Heart left ventricle (tissue), 16 donors: Measurements from ENCODE around the gene TPBGL. TPM values are rescaled to one million over a fixed set of nuclear protein-coding genes. Genes with fewer than 3 reads are reported as not detected.

Source experiments
- ATAC-seq, 4 donors: fragments of 200-7000 bp; cut with Tn5 transposase; one replicate each; pipeline ENCODE4 v1.9.1; 2020 to 2022; ENCODE audit warnings: moderate library complexity in 4 of 4, mild to moderate bottlenecking in 3 of 4, moderate number of reproducible peaks in 1 of 4
- DNase-seq, 5 donors: peaks; one replicate each; pipeline ENCODE4 v3.0.0-alpha.2; 2020
- H3K27ac ChIP-seq, 12 donors: fragments of 200-600 bp; sonication (generic) in 4 of 12; one replicate each; pipeline versions ENCODE4 v1.5.0 to v1.8.0; 2016 to 2022; ENCODE audit warnings: mild to moderate bottlenecking in 2 of 12
- H3K27me3 ChIP-seq, 9 donors: fragments of 200-600 bp; sonication (generic) in 2 of 9; one replicate each; pipeline versions ENCODE4 v1.5.1 to v1.8.0; 2016 to 2022; ENCODE audit warnings: mild to moderate bottlenecking in 3 of 9
- H3K36me3 ChIP-seq, 9 donors: fragments of 200-600 bp; sonication (generic) in 2 of 9; one replicate each; pipeline versions ENCODE4 v1.5.0 to v1.8.0; 2018 to 2022; ENCODE audit warnings: mild to moderate bottlenecking in 2 of 9
- H3K4me1 ChIP-seq, 12 donors: fragments of 200-600 bp; sonication (generic) in 4 of 12; one replicate each; pipeline versions ENCODE4 v1.5.0 to v1.8.0; 2016 to 2022; ENCODE audit warnings: mild to moderate bottlenecking in 3 of 12
- H3K4me3 ChIP-seq, 12 donors: fragments of 200-600 bp; sonication (generic) in 4 of 12; one replicate each; pipeline versions ENCODE4 v1.5.0 to v1.8.0; 2017 to 2022; ENCODE audit warnings: mild to moderate bottlenecking in 9 of 12, moderate library complexity in 4 of 12
- H3K9me3 ChIP-seq, 12 donors: fragments of 200-600 bp; sonication (generic) in 4 of 12; one replicate each; pipeline versions ENCODE4 v1.5.0 to v1.8.0; 2016 to 2022; ENCODE audit warnings: mild to moderate bottlenecking in 1 of 12
- CTCF ChIP-seq, 12 donors: fragments of 200-600 bp; sonication (generic) in 4 of 12; IDR thresholded peaks; one replicate each; pipeline versions ENCODE4 v1.5.0 to v1.8.0; 2018 to 2022; ENCODE audit warnings: antibody characterized with exemption in 12 of 12, mild to moderate bottlenecking in 5 of 12
- POLR2A ChIP-seq, 2 donors: fragments of 450-650 bp; IDR thresholded peaks; one replicate each; pipeline ENCODE4 v1.6.1; 2017; ENCODE audit warnings: antibody characterized with exemption in 2 of 2, mild to moderate bottlenecking in 2 of 2, moderate library complexity in 2 of 2
- WGBS, 4 donors: extraction: QIAGEN DNeasy Blood & Tissue Kit in 2 of 4; methylation state at CpG; one replicate each; pipeline versions ENCODE4 v1.1.5 to v1.1.7; 2013 to 2018; 5-methylcytosine and 5-hydroxymethylcytosine counted together
- intact Hi-C, 10 donors: fragments of 100-400 bp; cut with DNase I; formaldehyde crosslinking; loops; one replicate each; pipeline versions ENCODE4 v1.11.1 to v1.14.2; 2022
- polyA plus RNA-seq, 2 donors: library from polyadenylated mRNA; stranded (reverse); fragments of 200-250 nt; gene quantifications; one replicate each; pipeline ENCODE4 v1.2.3, GENCODE V29; 2013
- total RNA-seq, 9 donors: library from RNA; depleted of rRNA in 2 of 9; stranded (reverse); fragments of >200 nt in 2 of 9; fragmentation: NEBNext Ultra II Directional in 3 of 9; extraction: Animal tissue kit (Norgen Biotek cat#: 25700) in 3 of 9; gene quantifications; one replicate each; pipeline versions ENCODE4 v1.1.0 to v1.2.4, GENCODE V29; 2016 to 2023
- donor health status: ischemic (EF 13 %, LVEDD 7.1; RV severe dilation, severe dysfunction).
- donor health status: healthy with polysubstance abuse.
- donor health status: DM: no; HTN: yes; CAD: no.
- donor health status: DM: no; HTN: no; CAD: no.
- donor health status: ischemic (EF 25% LVEDD 6.9; RV normal size, moderate dysfunction).
- donor health status: ischemic (EF 25% LVEDD 5.7; RV mildly dilated, moderate dysfunction).
- donor health status: healthy.
- donor health status: DM: yes; HTN: yes; CAD: no.
- donor health status: ischemic (EF 35%, LVEDD 5.7; RV mildly dilated, moderate dysfunction).
- donor health status: nonischemic (EF 11% LVEDD 7.7; RV severe dilation, severe dysfunction).
- donor health status: DM: yes; HTN: yes; CAD: no.
- donor health status: PGD.
- donor health status: ischemic (EF 29% LVEDD 5.4; RV normal size, mild dysfunction).
- donor health status: nonischemic (EF 23%, LVEDD 6.1; RV moderate dilation, normal function).

Gene TPBGL
- total and polyA plus RNA-seq, 11 donors = 0.07 to 1.0 (median 0.14) TPM; not detected in 5

GRCh38 chr11:75268626-75269366 lies 28.2 kb downstream of the TPBGL start:
- Histone ChIP-seq H3K4me1 (peaks cover 0 to 10% (median 0%) of the 10 kb centered on the region in 12 donors), H3K27me3 (no peaks in the 10 kb centered on the region), H3K36me3 (peaks cover 0 to 85% (median 61%) of the 10 kb centered on the region in 9 donors), H3K4me3 (no peak overlapping the region), H3K27ac (no peak overlapping the region), H3K9me3 (no peaks in the 10 kb centered on the region)
- intact Hi-C loops = no loop called here
- 90 to 95% (median 93%) methylated on average over 20 to 25 of the region's 25 CpGs for WGBS, 4 donors
- DNase-seq (peak in 2 of 5 donors; percentile 17 to 31), ATAC-seq (no peak)
- no peak for TF ChIP-seq POLR2A (IDR thresholded peaks at IDR 0.05)
- no peak for TF ChIP-seq CTCF (IDR thresholded peaks at IDR 0.05)

GRCh38 chr11:75269367-75269660 lies 28.7 kb downstream of the TPBGL start:
- intact Hi-C loops = no loop called here
- H3K4me1 ChIP-seq = peaks cover 0 to 7% (median 0%) of the 10 kb centered on the region in 12 donors

GRCh38 chr11:75269896-75270295 lies 29.3 kb downstream of the TPBGL start:
- intact Hi-C loops = no loop called here
- Histone ChIP-seq H3K4me3 (no peak overlapping the region), H3K4me1 (peaks cover 0 to 9% (median 0%) of the 10 kb centered on the region in 12 donors), H3K36me3 (peaks cover 0 to 92% (median 67%) of the 10 kb centered on the region in 9 donors), H3K27me3 (no peaks in the 10 kb centered on the region), H3K27ac (no peak overlapping the region), H3K9me3 (no peaks in the 10 kb centered on the region)
- TF ChIP-seq CTCF (IDR thresholded peaks at IDR 0.05) = no peak
- no peak for TF ChIP-seq POLR2A (IDR thresholded peaks at IDR 0.05)
- DNase-seq (peak in 3 of 5 donors; percentile 5 to 22 (median 7)), ATAC-seq (no peak)
- WGBS, 4 donors = 81 to 96% (median 93%) methylated on average over 8 to 9 of the region's 9 CpGs

More at GRCh38 chr11:75269367-75269660, 28.7 kb downstream of the TPBGL start:
- H3K27me3 ChIP-seq = no peaks in the 10 kb centered on the region
- H3K27ac ChIP-seq = no peak overlapping the region
- no peak overlapping the region for H3K4me3 ChIP-seq
- peaks cover 0 to 91% (median 66%) of the 10 kb centered on the region in 9 donors for H3K36me3 ChIP-seq
- ATAC-seq (no peak), DNase-seq (peak in 2 of 5 donors; percentile 2 to 5)
- H3K9me3 ChIP-seq = no peaks in the 10 kb centered on the region
- TF ChIP-seq CTCF (IDR thresholded peaks at IDR 0.05) = no peak
- no peak for TF ChIP-seq POLR2A (IDR thresholded peaks at IDR 0.05)
- 94 to 100% (median 95%) methylated on average over 3 to 4 of the region's 4 CpGs for WGBS, 4 donors

DNA sequence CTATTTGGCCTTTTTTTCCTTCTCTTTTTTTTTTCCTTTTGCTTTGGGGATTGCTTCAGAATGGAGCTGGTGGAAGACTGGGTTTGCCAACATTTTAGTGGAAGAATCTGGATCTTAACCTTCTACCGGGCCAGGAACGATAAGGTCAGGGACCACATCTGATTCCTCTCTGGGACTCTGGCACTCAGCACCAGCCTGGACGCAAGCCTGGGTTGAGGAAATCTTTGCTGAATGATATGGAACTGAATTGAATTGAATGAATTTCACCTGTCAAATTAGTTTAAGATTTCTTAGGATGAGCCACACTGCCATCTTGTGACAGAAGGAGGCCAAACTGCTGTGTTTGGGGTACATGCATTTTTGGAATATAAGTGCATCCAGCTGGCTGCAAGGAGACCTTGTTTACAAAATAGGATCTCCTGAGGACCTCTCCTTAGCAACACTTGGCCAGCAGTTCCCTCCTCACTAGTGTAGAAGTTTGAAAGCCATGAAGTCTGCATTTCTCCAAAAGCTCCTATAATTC lies 30.4 kb downstream of the TPBGL start:
- Histone ChIP-seq H3K36me3 (peaks cover 0 to 93% (median 72%) of the 10 kb centered on the region in 9 donors), H3K4me3 (no peak overlapping the region), H3K9me3 (no peaks in the 10 kb centered on the region), H3K27ac (no peak overlapping the region), H3K27me3 (no peaks in the 10 kb centered on the region), H3K4me1 (peaks cover 0 to 17% (median 0%) of the 10 kb centered on the region in 12 donors)
- DNase-seq (peak in 2 of 5 donors; percentile 17 to 20), ATAC-seq (no peak)
- 57 to 82% (median 71%) methylated on average over 3 of the region's 3 CpGs for WGBS, 4 donors
- intact Hi-C loops = no loop called here
- TF ChIP-seq POLR2A (IDR thresholded peaks at IDR 0.05) (no peak), CTCF (IDR thresholded peaks at IDR 0.05) (peak in 5 of 12 donors; percentile 11 to 37 (median 21))
